CD4-positive, alpha-beta T cell treated with Interleukin-10 for 1 hour (primary cell): Measurements from ENCODE around the gene PIP5K1B.

ENCODE experiments used
- DNase-seq: peaks from one replicate; pipeline ENCODE4 v3.0.0-alpha.2; 2020

PIP5K1B gene

GRCh38 chr9:68709291-68710110 lies 4.5 kb downstream of the PIP5K1B start:
- DNase-seq, result no peak

- DNase-seq, result no peak
These were observed 5.1 kb downstream of the PIP5K1B start for GRCh38 chr9:68710111-68710471.

- no peak for DNase-seq
These were observed 6.2 kb downstream of the PIP5K1B start for GRCh38 chr9:68711281-68711680.

GRCh38 chr9:68711932-68712331 lies 6.9 kb downstream of the PIP5K1B start:
- no peak for DNase-seq

GRCh38 chr9:68714416-68715180 lies 9.6 kb downstream of the PIP5K1B start:
- DNase-seq, result no peak

- no peak for DNase-seq
These were observed 10.1 kb downstream of the PIP5K1B start for GRCh38 chr9:68715181-68715456.

- no peak for DNase-seq
These were observed 12.8 kb downstream of the PIP5K1B start for GRCh38 chr9:68717552-68718443.

- DNase-seq, result no peak
These were observed 14.8 kb downstream of the PIP5K1B start for GRCh38 chr9:68719847-68720246.

- DNase-seq, result no peak
These were observed 15.7 kb downstream of the PIP5K1B start for GRCh38 chr9:68720656-68721313.

- DNase-seq, result no peak
These were observed 16.8 kb downstream of the PIP5K1B start for GRCh38 chr9:68721666-68722330.

GRCh38 chr9:68725070-68725469 lies 20.0 kb downstream of the PIP5K1B start:
- DNase-seq, result no peak

- no peak for DNase-seq
These were observed 21.4 kb downstream of the PIP5K1B start for GRCh38 chr9:68726489-68726888.

- DNase-seq, result no peak
These were observed 22.6 kb downstream of the PIP5K1B start for GRCh38 chr9:68727636-68728035.

GRCh38 chr9:68728731-68729130 lies 23.7 kb downstream of the PIP5K1B start:
- no peak for DNase-seq

GRCh38 chr9:68730570-68731235 lies 25.7 kb downstream of the PIP5K1B start:
- DNase-seq, result no peak

- DNase-seq, result no peak
These were observed 26.8 kb downstream of the PIP5K1B start for GRCh38 chr9:68731857-68732256.

- DNase-seq, result no peak
These were observed 27.5 kb downstream of the PIP5K1B start for GRCh38 chr9:68732405-68733020.

GRCh38 chr9:68733021-68733405 lies 28.0 kb downstream of the PIP5K1B start:
- DNase-seq, result no peak

- DNase-seq, result no peak
These were observed 33.3 kb downstream of the PIP5K1B start for GRCh38 chr9:68738358-68738757.

GRCh38 chr9:68739621-68740174 lies 34.7 kb downstream of the PIP5K1B start:
- no peak for DNase-seq

GRCh38 chr9:68740561-68740960 lies 35.5 kb downstream of the PIP5K1B start:
- DNase-seq, result no peak
